GM12878 (cell line): ENCODE measurements around the gene OR2T12. TPM values are rescaled to one million over a fixed set of nuclear protein-coding genes. Genes with fewer than 3 reads are reported as not detected.

Source experiments
- ATAC-seq: fragments of 200-7000 bp; cut with Tn5 transposase; 3 replicates; pipeline ENCODE4 v1.9.1; 2020; ENCODE audit warnings: mild to moderate bottlenecking, moderate library complexity
- BruUV-seq: library from RNA; stranded (reverse); fragments of 400-500 nt; replicated peaks from 2 replicates; lab custom pipeline; 2021; lab: Mats Ljungman, UMichigan
- CTCF ChIA-PET: fragments of 300-600 bp; sonication (Branson Sonifier 250); formaldehyde crosslinking; extraction: SDS; loops from one replicate; lab custom pipeline; 2021; ENCODE audit warnings: inconsistent platforms; lab: Yijun Ruan, JAX
- POLR2A ChIA-PET: fragments of 350-600 bp; formaldehyde crosslinking; extraction: SDS; loops from one replicate; lab custom pipeline; 2021; ENCODE audit warnings: inconsistent platforms; lab: Charles Lee
- RAD21 ChIA-PET: fragments of 300-600 bp; sonication (Branson Sonifier 250); formaldehyde crosslinking; loops from one replicate; lab custom pipeline; 2023; ENCODE audit warnings: antibody characterized with exemption; ENCODE audit not compliant: unreplicated experiment; lab: Charles Lee
- SMC1A ChIA-PET: fragments of 300-600 bp; sonication (Branson Sonifier 250); formaldehyde crosslinking; loops from one replicate; lab custom pipeline; 2023; ENCODE audit not compliant: unreplicated experiment, uncharacterized antibody; lab: Charles Lee
- DNase-seq: peaks from one replicate; pipeline ENCODE4 v3.0.0-alpha.2; 2011; ENCODE audit warnings: low read depth, low spot score
- FAIRE-seq: peaks from 3 replicates; lab custom pipeline; 2011; peaks lifted over from hg19 to GRCh38; lab: Jason Lieb, UNC
- H2AFZ ChIP-seq: 2 replicates; pipeline ENCODE4 v1.6.0; 2011; ENCODE audit warnings: low read depth, low read length, control low read depth; ENCODE audit not compliant: control insufficient read depth
- H3K27ac ChIP-seq: 2 replicates; pipeline ENCODE4 v1.5.1; 2011; ENCODE audit warnings: control low read depth; ENCODE audit not compliant: control insufficient read depth, insufficient read depth
- H3K27me3 ChIP-seq, 2 experiments: replicated peaks in 1 of 2; 2 replicates each; pipeline versions ENCODE4 v1.6.0 to v1.6.1; 2011; ENCODE audit warnings: low read length in 1 of 2; ENCODE audit not compliant: control insufficient read depth in 2 of 2, insufficient read depth in 2 of 2
- H3K36me3 ChIP-seq, 2 experiments: 2 replicates each; pipeline ENCODE4 v1.5.1; 2011; ENCODE audit warnings: low read length in 1 of 2; ENCODE audit not compliant: control insufficient read depth in 2 of 2, insufficient read depth in 2 of 2
- H3K4me1 ChIP-seq: 2 replicates; pipeline ENCODE4 v1.6.1; 2011; ENCODE audit warnings: mild to moderate bottlenecking, low read length, moderate library complexity, mixed read lengths; ENCODE audit not compliant: control insufficient read depth, insufficient read depth
- H3K4me2 ChIP-seq: 2 replicates; pipeline ENCODE4 v1.6.0; 2011; ENCODE audit warnings: control low read depth; ENCODE audit not compliant: control insufficient read depth, insufficient read depth
- H3K4me3 ChIP-seq: fragments of 200-600 bp; sonication (generic); 2 replicates; pipeline ENCODE4 v1.5.1; 2016
- H3K79me2 ChIP-seq: 2 replicates; pipeline ENCODE4 v1.6.0; 2011; ENCODE audit warnings: low read length; ENCODE audit not compliant: control insufficient read depth, insufficient read depth
- H3K9ac ChIP-seq: 2 replicates; pipeline ENCODE4 v1.8.0; 2011; ENCODE audit warnings: low read length, control low read depth, mixed read lengths; ENCODE audit not compliant: control insufficient read depth, insufficient read depth
- H3K9me3 ChIP-seq: replicated peaks from 3 replicates; pipeline ENCODE4 v1.5.1; 2011; ENCODE audit warnings: mild to moderate bottlenecking, low read length; ENCODE audit not compliant: control insufficient read depth, insufficient read depth
- H4K20me1 ChIP-seq: 2 replicates; pipeline ENCODE4 v1.6.0; 2011; ENCODE audit not compliant: control insufficient read depth, insufficient read depth
- BACH1 ChIP-seq: fragments of 450-650 bp; IDR thresholded peaks from 2 replicates; pipeline ENCODE4 v1.6.1; 2017; ENCODE audit warnings: mild to moderate bottlenecking, borderline replicate concordance
- BMI1 ChIP-seq: fragments of 450-650 bp; IDR thresholded peaks from 2 replicates; pipeline ENCODE4 v1.6.1; 2016; ENCODE audit warnings: mild to moderate bottlenecking, moderate library complexity, borderline replicate concordance
- ETV6 ChIP-seq, 2 experiments: fragments of 450-650 bp in 1 of 2; IDR thresholded peaks in 1 of 2; conservative IDR thresholded peaks in 1 of 2; 2 replicates each; pipeline ENCODE4 v1.6.1; 2014; ENCODE audit warnings: antibody characterized with exemption in 1 of 2, borderline replicate concordance in 1 of 2, low read depth in 1 of 2, mild to moderate bottlenecking in 1 of 2, moderate library complexity in 1 of 2
- EZH2 ChIP-seq: IDR thresholded peaks from 2 replicates; pipeline ENCODE4 v1.6.1; 2012; ENCODE audit warnings: low read depth, mild to moderate bottlenecking, control low read depth, inconsistent platforms, low read length, borderline replicate concordance; ENCODE audit not compliant: control insufficient read depth
- GABPA ChIP-seq: IDR thresholded peaks from 2 replicates; pipeline ENCODE4 v1.6.1; 2014; ENCODE audit warnings: antibody characterized with exemption, low read depth, mild to moderate bottlenecking, inconsistent platforms
- KDM1A ChIP-seq: fragments of 200-600 bp; sonication (generic); IDR thresholded peaks from 2 replicates; pipeline ENCODE4 v1.6.1; 2016; ENCODE audit warnings: borderline replicate concordance
- KLF5 ChIP-seq: fragments of 450-650 bp; IDR thresholded peaks from 2 replicates; pipeline ENCODE4 v1.6.1; 2014; ENCODE audit warnings: mild to moderate bottlenecking; ENCODE audit not compliant: partially characterized antibody
- NFYA ChIP-seq: IDR thresholded peaks from 2 replicates; pipeline ENCODE4 v1.6.1; 2011; ENCODE audit warnings: low read depth, mild to moderate bottlenecking, low read length, improper control_type of control experiment, borderline replicate concordance
- RUNX3 ChIP-seq: IDR thresholded peaks from 2 replicates; pipeline ENCODE4 v1.6.1; 2012; ENCODE audit warnings: low read length, inconsistent platforms
- SIX5 ChIP-seq: IDR thresholded peaks from 2 replicates; pipeline ENCODE4 v1.6.1; 2011; ENCODE audit warnings: mild to moderate bottlenecking, low read depth, low read length, moderate library complexity; ENCODE audit not compliant: severe bottlenecking
- SMAD1 ChIP-seq: fragments of 450-650 bp; IDR thresholded peaks from 2 replicates; pipeline ENCODE4 v1.6.1; 2018; ENCODE audit warnings: mild to moderate bottlenecking, low read depth; ENCODE audit not compliant: partially characterized antibody
- SMARCA5 ChIP-seq: fragments of 450-650 bp; IDR thresholded peaks from 2 replicates; pipeline ENCODE4 v1.6.1; 2017; ENCODE audit warnings: mild to moderate bottlenecking
- TBL1XR1 ChIP-seq: IDR thresholded peaks from 2 replicates; pipeline ENCODE4 v1.6.1; 2012; ENCODE audit warnings: low read depth, low read length, improper control_type of control experiment
- TCF12 ChIP-seq: IDR thresholded peaks from 2 replicates; pipeline ENCODE4 v1.6.1; 2011; ENCODE audit warnings: low read depth, mild to moderate bottlenecking, low read length
- TCF7 ChIP-seq: IDR thresholded peaks from 2 replicates; pipeline ENCODE4 v1.6.1; 2014; ENCODE audit warnings: antibody characterized with exemption, borderline replicate concordance
- ZNF217 ChIP-seq: fragments of 450-650 bp; IDR thresholded peaks from 2 replicates; pipeline ENCODE4 v1.6.1; 2017; ENCODE audit warnings: antibody characterized with exemption, mild to moderate bottlenecking
- ZNF274 ChIP-seq: IDR thresholded peaks from one replicate; pipeline ENCODE4 v1.8.0; 2011; ENCODE audit not compliant: insufficient read length, insufficient read depth
- ZNF622 ChIP-seq: fragments of 450-650 bp; IDR thresholded peaks from 2 replicates; pipeline ENCODE4 v1.6.1; 2017; ENCODE audit warnings: mild to moderate bottlenecking, inconsistent platforms
- WGBS: methylation state at CpG from one replicate; pipeline ENCODE4 v1.1.6; 2016; ENCODE audit warnings: low lambda C conversion rate; ENCODE audit not compliant: insufficient replicate concordance, insufficient coverage; ENCODE audit errors: missing lambda C conversion rate; 5-methylcytosine and 5-hydroxymethylcytosine counted together
- in situ Hi-C: fragments of 300-500 bp; cut with MboI; formaldehyde crosslinking; loops from 9 replicates; pipeline ENCODE4 v1.14.3; 2018; ENCODE audit warnings: mixed read lengths
- intact Hi-C: fragments of 100-400 bp; cut with micrococcal nuclease; formaldehyde crosslinking; loops from one replicate; pipeline ENCODE4 v1.14.2; 2022; ENCODE audit not compliant: unreplicated experiment
- polyA plus RNA-seq, 11 experiments: library from polyadenylated mRNA; depleted of rRNA in 4 of 11; unstranded in 6 of 11; stranded (reverse) in 5 of 11; fragments of >200 nt; fragmentation: Nextera tagmentation in 4 of 11; fragmentation: Illumina TruSeq in 1 of 11; extraction: Ambion mirVana in 4 of 11; extraction: Trizol in 1 of 11; gene quantifications; 1 replicate in 1 of 11; 2 replicates in 10 of 11; pipeline versions ENCODE4 v1.2.1 to v1.2.3, GENCODE V29; 2011 to 2016; ENCODE audit warnings: inconsistent platforms in 2 of 11, missing spikeins in 2 of 11, low read depth in 1 of 11
- total RNA-seq, 4 experiments: library from RNA; depleted of rRNA in 3 of 4; stranded (reverse); fragments of >200 nt in 3 of 4; fragmentation: Illumina TruSeq in 1 of 4; extraction: Trizol in 1 of 4; gene quantifications; 2 replicates each; pipeline versions ENCODE4 v1.2.1 to v1.2.3, GENCODE V29; 2013 to 2021
- TF ChIP-seq, protein P1 (sequence below), 3 experiments: IDR thresholded peaks in 2 of 3; conservative IDR thresholded peaks in 1 of 3; 2 replicates each; pipeline ENCODE4 v1.5.1; 2011; ENCODE audit warnings: low read depth in 3 of 3, low read length in 3 of 3, mild to moderate bottlenecking in 3 of 3, control low read depth in 2 of 3, moderate library complexity in 2 of 3, inconsistent platforms in 1 of 3, mixed read lengths in 1 of 3; ENCODE audit not compliant: control insufficient read depth in 2 of 3, insufficient read depth in 1 of 3; ENCODE audit errors: extremely low read depth in 1 of 3
- TF ChIP-seq, protein P2 (sequence below): fragments of 450-650 bp; conservative IDR thresholded peaks from 2 replicates; pipeline ENCODE4 v1.6.1; 2017; ENCODE audit warnings: mild to moderate bottlenecking, moderate library complexity

Gene OR2T12
- total and polyA plus RNA-seq, 10 of the 15 experiments (the other 5 are each of a cell fraction or from before 2014, with no cell fraction given) = not detected

DNA sequence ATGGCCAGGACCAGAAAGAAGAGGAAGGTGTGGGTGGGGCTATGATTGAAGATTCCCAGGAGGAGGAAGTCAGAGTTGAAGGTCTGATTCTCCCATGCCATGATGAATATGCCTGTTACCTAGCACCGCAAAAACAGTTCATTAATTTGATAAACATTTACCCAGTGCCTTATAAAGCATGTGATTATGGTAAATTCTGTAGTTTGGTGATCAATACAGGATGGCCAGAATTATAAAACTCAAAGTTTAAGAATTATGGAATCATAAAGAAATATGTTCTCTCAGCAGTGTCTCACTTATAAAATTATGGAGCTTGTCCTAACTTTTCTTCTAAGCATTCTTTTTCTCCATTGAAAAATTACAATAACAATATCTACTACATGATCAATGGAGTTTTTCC lies 21.2 kb upstream of the OR2T12 start, which contains the start of gene OR2M7 (continued):
- TF ChIP-seq ZNF622 = no peak
- TF ChIP-seq, protein P1, sequence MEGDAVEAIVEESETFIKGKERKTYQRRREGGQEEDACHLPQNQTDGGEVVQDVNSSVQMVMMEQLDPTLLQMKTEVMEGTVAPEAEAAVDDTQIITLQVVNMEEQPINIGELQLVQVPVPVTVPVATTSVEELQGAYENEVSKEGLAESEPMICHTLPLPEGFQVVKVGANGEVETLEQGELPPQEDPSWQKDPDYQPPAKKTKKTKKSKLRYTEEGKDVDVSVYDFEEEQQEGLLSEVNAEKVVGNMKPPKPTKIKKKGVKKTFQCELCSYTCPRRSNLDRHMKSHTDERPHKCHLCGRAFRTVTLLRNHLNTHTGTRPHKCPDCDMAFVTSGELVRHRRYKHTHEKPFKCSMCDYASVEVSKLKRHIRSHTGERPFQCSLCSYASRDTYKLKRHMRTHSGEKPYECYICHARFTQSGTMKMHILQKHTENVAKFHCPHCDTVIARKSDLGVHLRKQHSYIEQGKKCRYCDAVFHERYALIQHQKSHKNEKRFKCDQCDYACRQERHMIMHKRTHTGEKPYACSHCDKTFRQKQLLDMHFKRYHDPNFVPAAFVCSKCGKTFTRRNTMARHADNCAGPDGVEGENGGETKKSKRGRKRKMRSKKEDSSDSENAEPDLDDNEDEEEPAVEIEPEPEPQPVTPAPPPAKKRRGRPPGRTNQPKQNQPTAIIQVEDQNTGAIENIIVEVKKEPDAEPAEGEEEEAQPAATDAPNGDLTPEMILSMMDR (IDR thresholded peaks at IDR 0.05 in 2 of 3, conservative IDR thresholded peaks at IDR 0.05 in 1 of 3; ENCODE audit: control insufficient read depth in 2 of 3, extremely low read depth in 1 of 3, insufficient read depth in 1 of 3, low read depth in 3 of 3, low read length in 3 of 3) = no peak
- TF ChIP-seq EZH2 = no peak
- TF ChIP-seq KLF5 = no peak
- TF ChIP-seq BMI1 = no peak
- TF ChIP-seq ZNF274 = no peak
- TF ChIP-seq, protein P2, sequence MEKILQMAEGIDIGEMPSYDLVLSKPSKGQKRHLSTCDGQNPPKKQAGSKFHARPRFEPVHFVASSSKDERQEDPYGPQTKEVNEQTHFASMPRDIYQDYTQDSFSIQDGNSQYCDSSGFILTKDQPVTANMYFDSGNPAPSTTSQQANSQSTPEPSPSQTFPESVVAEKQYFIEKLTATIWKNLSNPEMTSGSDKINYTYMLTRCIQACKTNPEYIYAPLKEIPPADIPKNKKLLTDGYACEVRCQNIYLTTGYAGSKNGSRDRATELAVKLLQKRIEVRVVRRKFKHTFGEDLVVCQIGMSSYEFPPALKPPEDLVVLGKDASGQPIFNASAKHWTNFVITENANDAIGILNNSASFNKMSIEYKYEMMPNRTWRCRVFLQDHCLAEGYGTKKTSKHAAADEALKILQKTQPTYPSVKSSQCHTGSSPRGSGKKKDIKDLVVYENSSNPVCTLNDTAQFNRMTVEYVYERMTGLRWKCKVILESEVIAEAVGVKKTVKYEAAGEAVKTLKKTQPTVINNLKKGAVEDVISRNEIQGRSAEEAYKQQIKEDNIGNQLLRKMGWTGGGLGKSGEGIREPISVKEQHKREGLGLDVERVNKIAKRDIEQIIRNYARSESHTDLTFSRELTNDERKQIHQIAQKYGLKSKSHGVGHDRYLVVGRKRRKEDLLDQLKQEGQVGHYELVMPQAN = no peak

DNA sequence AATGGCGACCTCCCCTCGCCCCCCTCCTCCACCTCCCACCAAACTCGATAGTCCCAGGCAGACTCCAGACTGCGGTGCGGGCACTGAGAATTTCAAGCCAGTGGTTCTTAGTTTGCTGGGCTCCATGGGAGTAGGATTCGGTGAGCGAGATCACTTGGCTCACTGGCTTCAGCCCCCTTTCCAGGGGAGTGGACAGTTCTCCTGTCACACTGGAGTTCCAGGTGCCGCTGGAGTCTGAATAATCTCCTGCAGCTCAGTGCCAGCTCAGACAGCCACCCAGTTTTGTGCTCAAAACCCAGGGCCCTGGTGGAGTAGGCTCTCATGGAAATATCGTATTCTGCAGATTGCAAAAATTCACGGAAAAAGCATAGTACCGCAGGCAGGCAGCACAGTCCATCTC lies 13.6 kb upstream of the OR2T12 start:
- no peak overlapping the region for H3K4me3 ChIP-seq
- no peak overlapping the region for H3K4me2 ChIP-seq
- no peak overlapping the region for H2AFZ ChIP-seq
- ATAC-seq = no peak
- no peaks in the 10 kb centered on the region for H3K36me3 ChIP-seq
- no peak overlapping the region for H3K27ac ChIP-seq
- CTCF ChIA-PET = no interaction called here
- H4K20me1 ChIP-seq = no peaks in the 10 kb centered on the region
- BruUV-seq = no TSS peak
- DNase-seq = no peak
- 43% methylated on average over 10 of the region's 11 CpGs for WGBS
- in situ Hi-C loops (no loop called here), intact Hi-C loops (no loop called here)
- no peak overlapping the region for H3K9ac ChIP-seq
- H3K79me2 ChIP-seq = no peaks in the 10 kb centered on the region
- TF ChIP-seq RUNX3 (no peak), SMARCA5 (no peak), SIX5 (no peak), NFYA (no peak), TBL1XR1 (no peak), TCF7 (no peak), ETV6 (conservative IDR thresholded peaks at IDR 0.05 in 1 of 2, IDR thresholded peaks at IDR 0.05 in 1 of 2; ENCODE audit: borderline replicate concordance in 1 of 2, low read depth in 1 of 2) (no peak), BMI1 (no peak), TCF12 (no peak), GABPA (no peak), BACH1 (no peak), SMAD1 (no peak), KDM1A (no peak), ZNF217 (no peak)
- POLR2A ChIA-PET = no interaction called here
- no peaks in the 10 kb centered on the region for H3K27me3 ChIP-seq
- RAD21 ChIA-PET = no interaction called here
- FAIRE-seq = no peak
- SMC1A ChIA-PET = interaction anchor here (1.0 kb wide), 1 partner anchor 14 kb away, joined by 3 read pairs; the partner anchor contains the start of gene OR2T12
- H3K9me3 ChIP-seq = no peaks in the 10 kb centered on the region
- no peaks in the 10 kb centered on the region for H3K4me1 ChIP-seq
